Sigmoid colon (tissue), 7 donors: ENCODE measurements around the gene WNT11. TPM values are rescaled to one million over a fixed set of nuclear protein-coding genes. Genes with fewer than 3 reads are reported as not detected.

Experiments used
- DNase-seq: peaks from one replicate; pipeline ENCODE4 v3.0.0-alpha.2; 2019
- H3K27ac ChIP-seq, 4 donors: fragments of 200-600 bp; sonication (generic); one replicate each; pipeline ENCODE4 v1.5.1; 2016 to 2019; ENCODE audit warnings: mild to moderate bottlenecking in 1 of 4
- H3K27me3 ChIP-seq, 3 donors: fragments of 200-600 bp; sonication (generic); one replicate each; pipeline ENCODE4 v1.5.1; 2019; ENCODE audit warnings: mild to moderate bottlenecking in 1 of 3
- H3K36me3 ChIP-seq, 4 donors: fragments of 200-600 bp; sonication (generic); one replicate each; pipeline ENCODE4 v1.5.1; 2016 to 2019
- H3K4me1 ChIP-seq, 4 donors: fragments of 200-600 bp; sonication (generic); one replicate each; pipeline ENCODE4 v1.5.1; 2017 to 2019
- H3K4me3 ChIP-seq, 4 donors: fragments of 200-600 bp; sonication (generic); one replicate each; pipeline ENCODE4 v1.5.1; 2017 to 2019; ENCODE audit warnings: mild to moderate bottlenecking in 2 of 4, moderate library complexity in 1 of 4
- H3K9me3 ChIP-seq, 4 donors: fragments of 200-600 bp in 3 of 4; sonication (generic) in 3 of 4; one replicate each; pipeline versions ENCODE4 v1.5.1 to v1.6.1; 2013 to 2019
- CTCF ChIP-seq, 4 experiments: fragments of 450-650 bp in 3 of 4; fragments of 200-600 bp in 1 of 4; IDR thresholded peaks; one replicate each; pipeline ENCODE4 v1.5.1; 2016 to 2019; ENCODE audit warnings: antibody characterized with exemption in 4 of 4, mild to moderate bottlenecking in 3 of 4, moderate library complexity in 2 of 4
- EP300 ChIP-seq, 4 donors: sonication (generic); formaldehyde crosslinking; IDR thresholded peaks; one replicate each; pipeline ENCODE4 v1.6.1; 2017; ENCODE audit warnings: antibody characterized with exemption in 4 of 4
- POLR2A ChIP-seq, 2 donors: fragments of 450-650 bp; IDR thresholded peaks; one replicate each; pipeline ENCODE4 v1.6.1; 2016; ENCODE audit warnings: antibody characterized with exemption in 2 of 2, mild to moderate bottlenecking in 2 of 2, moderate library complexity in 2 of 2
- POLR2AphosphoS5 ChIP-seq, 4 donors: sonication (generic); formaldehyde crosslinking; IDR thresholded peaks; one replicate each; pipeline ENCODE4 v1.6.1; 2017; ENCODE audit warnings: antibody characterized with exemption in 4 of 4
- WGBS, 2 donors: extraction: QIAGEN DNeasy Blood & Tissue Kit; methylation state at CpG; one replicate each; pipeline ENCODE4 v1.1.7; 2013; 5-methylcytosine and 5-hydroxymethylcytosine counted together
- intact Hi-C: fragments of 100-400 bp; cut with DNase I; formaldehyde crosslinking; loops from one replicate; pipeline ENCODE4 v1.15.1; 2023
- polyA plus RNA-seq, 3 donors: library from polyadenylated mRNA; stranded (reverse); fragments of 200-250 nt; gene quantifications; one replicate each; pipeline ENCODE4 v1.2.3, GENCODE V29; 2013
- total RNA-seq, 4 donors: library from RNA; depleted of rRNA; stranded (reverse); fragments of >200 nt; gene quantifications; one replicate each; pipeline ENCODE4 v1.1.0, GENCODE V29; 2016
- donor health status: healthy with polysubstance abuse.
- donor health status: Bipolar disorder and iron deficiency.
- donor health status: healthy.

Gene WNT11
- total and polyA plus RNA-seq, 7 donors, result 0.92 to 8.9 (median 2.2) TPM

- no peaks in the 10 kb centered on the region for H3K9me3 ChIP-seq
- H3K27me3 ChIP-seq, result peaks cover 0 to 9% (median 0%) of the 10 kb centered on the region in 3 donors
- no peak for DNase-seq
- H3K36me3 ChIP-seq, result no peaks in the 10 kb centered on the region
- no peak overlapping the region for H3K27ac ChIP-seq
- TF ChIP-seq POLR2AphosphoS5 (IDR thresholded peaks at IDR 0.05), result no peak
- no peak for TF ChIP-seq EP300 (IDR thresholded peaks at IDR 0.05)
- TF ChIP-seq CTCF (IDR thresholded peaks at IDR 0.05), result no peak
- TF ChIP-seq POLR2A (IDR thresholded peaks at IDR 0.05), result no peak
- no peak overlapping the region for H3K4me3 ChIP-seq
- WGBS, 2 donors, result 93 to 95% methylated on average over 7 of the region's 7 CpGs
- H3K4me1 ChIP-seq, result peaks cover 0 to 10% (median 6%) of the 10 kb centered on the region in 4 donors
- intact Hi-C loops, result no loop called here
Observed at GRCh38 chr11:76240161-76240540, 33.8 kb upstream of the WNT11 start.

- Histone ChIP-seq H3K4me1 (peaks cover 0 to 13% (median 7%) of the 10 kb centered on the region in 4 donors), H3K36me3 (no peaks in the 10 kb centered on the region), H3K27me3 (peaks cover 0 to 9% (median 0%) of the 10 kb centered on the region in 3 donors), H3K4me3 (no peak overlapping the region), H3K27ac (no peak overlapping the region), H3K9me3 (no peaks in the 10 kb centered on the region)
- 83 to 91% methylated on average over 11 of the region's 11 CpGs for WGBS, 2 donors
- TF ChIP-seq POLR2A (IDR thresholded peaks at IDR 0.05), result no peak
- no peak for TF ChIP-seq EP300 (IDR thresholded peaks at IDR 0.05)
- no peak for TF ChIP-seq CTCF (IDR thresholded peaks at IDR 0.05)
- TF ChIP-seq POLR2AphosphoS5 (IDR thresholded peaks at IDR 0.05), result no peak
- no peak for DNase-seq
- intact Hi-C loops, result loop anchor here (5.0 kb wide), 1 partner anchor 412 kb away; no protein-coding TSS in a partner anchor
Observed at GRCh38 chr11:76239483-76240160, 33.3 kb upstream of the WNT11 start.

- DNase-seq, result no peak
- intact Hi-C loops, result loop anchor here (5.0 kb wide), 1 partner anchor 411 kb away; no protein-coding TSS in a partner anchor
- Histone ChIP-seq H3K9me3 (no peaks in the 10 kb centered on the region), H3K36me3 (no peaks in the 10 kb centered on the region), H3K4me3 (no peak overlapping the region), H3K27me3 (peaks cover 0 to 9% (median 0%) of the 10 kb centered on the region in 3 donors), H3K27ac (no peak overlapping the region), H3K4me1 (peaks cover 0 to 23% (median 17%) of the 10 kb centered on the region in 4 donors)
- 36 to 73% methylated on average over 6 of the region's 6 CpGs for WGBS, 2 donors
- no peak for TF ChIP-seq POLR2AphosphoS5 (IDR thresholded peaks at IDR 0.05)
- TF ChIP-seq POLR2A (IDR thresholded peaks at IDR 0.05), result no peak
- no peak for TF ChIP-seq CTCF (IDR thresholded peaks at IDR 0.05)
- TF ChIP-seq EP300 (IDR thresholded peaks at IDR 0.05), result no peak
Observed at GRCh38 chr11:76238551-76238950, 32.2 kb upstream of the WNT11 start.

GRCh38 chr11:76237914-76238313 is 31.6 kb upstream of the WNT11 start:
- intact Hi-C loops, result loop anchor here (5.0 kb wide), 1 partner anchor 411 kb away; no protein-coding TSS in a partner anchor
- TF ChIP-seq CTCF (IDR thresholded peaks at IDR 0.05), result no peak
- TF ChIP-seq POLR2A (IDR thresholded peaks at IDR 0.05), result no peak
- no peak for TF ChIP-seq EP300 (IDR thresholded peaks at IDR 0.05)
- no peak for TF ChIP-seq POLR2AphosphoS5 (IDR thresholded peaks at IDR 0.05)
- Histone ChIP-seq H3K36me3 (no peaks in the 10 kb centered on the region), H3K4me1 (peaks cover 0 to 23% (median 17%) of the 10 kb centered on the region in 4 donors), H3K27ac (no peak overlapping the region), H3K9me3 (no peaks in the 10 kb centered on the region), H3K4me3 (no peak overlapping the region), H3K27me3 (peaks cover 0 to 4% (median 0%) of the 10 kb centered on the region in 3 donors)
- no peak for DNase-seq
